ENCODE measurements around the gene CCDC40.

CCDC40 gene

GRCh38 chr17:80000981-80001775 lies 35.3 kb upstream of the CCDC40 start:
- no peak for DNase-seq

GRCh38 chr17:80002070-80002641 lies 34.3 kb upstream of the CCDC40 start:
- DNase-seq: peak; percentile 72

- no peak for DNase-seq
Measured at GRCh38 chr17:80002690-80003490, 33.6 kb upstream of the CCDC40 start.

- no peak for DNase-seq
Measured at GRCh38 chr17:80003969-80004368, 32.5 kb upstream of the CCDC40 start.

- DNase-seq: peak; percentile 76
Measured at GRCh38 chr17:80005360-80006338, 30.8 kb upstream of the CCDC40 start.

- DNase-seq: no peak
Measured at GRCh38 chr17:80006339-80006720, 30.1 kb upstream of the CCDC40 start.

- DNase-seq: no peak
Measured at GRCh38 chr17:80006811-80007752, 29.4 kb upstream of the CCDC40 start.

GRCh38 chr17:80007939-80008338 lies 28.5 kb upstream of the CCDC40 start:
- DNase-seq: no peak

GRCh38 chr17:80008383-80008840 lies 28.0 kb upstream of the CCDC40 start:
- DNase-seq: peak; percentile 79

- no peak for DNase-seq
Measured at GRCh38 chr17:80008848-80009247, 27.6 kb upstream of the CCDC40 start.

- DNase-seq: no peak
Measured at GRCh38 chr17:80009391-80010282, 26.8 kb upstream of the CCDC40 start.

GRCh38 chr17:80010283-80010858 lies 26.1 kb upstream of the CCDC40 start:
- no peak for DNase-seq

- DNase-seq: no peak
Measured at GRCh38 chr17:80011989-80012555, 24.4 kb upstream of the CCDC40 start.

- no peak for DNase-seq
Measured at GRCh38 chr17:80012765-80013741, 23.4 kb upstream of the CCDC40 start.

- no peak for DNase-seq
Measured at GRCh38 chr17:80017226-80018010, 19.0 kb upstream of the CCDC40 start.

- DNase-seq: no peak
Measured at GRCh38 chr17:80018917-80019651, 17.4 kb upstream of the CCDC40 start.

GRCh38 chr17:80021600-80021999 lies 14.8 kb upstream of the CCDC40 start:
- DNase-seq: no peak

Measured in eye (tissue), 1 donor.